GM19463 (cell line): Measurements from ENCODE around the gene CGB3.
"Not testable (repeated sequence)": the region's sequence is repeated elsewhere in the genome, so short reads cannot be mapped to it uniquely, and the experiment has no call there.

Experiments
- ATAC-seq: cut with Tn5 transposase; IDR thresholded peaks from one replicate; pipeline ENCODE4 v1.9.1; 2021; ENCODE audit warnings: mild to moderate bottlenecking, moderate library complexity; ENCODE audit not compliant: unreplicated experiment

Gene CGB3

DNA sequence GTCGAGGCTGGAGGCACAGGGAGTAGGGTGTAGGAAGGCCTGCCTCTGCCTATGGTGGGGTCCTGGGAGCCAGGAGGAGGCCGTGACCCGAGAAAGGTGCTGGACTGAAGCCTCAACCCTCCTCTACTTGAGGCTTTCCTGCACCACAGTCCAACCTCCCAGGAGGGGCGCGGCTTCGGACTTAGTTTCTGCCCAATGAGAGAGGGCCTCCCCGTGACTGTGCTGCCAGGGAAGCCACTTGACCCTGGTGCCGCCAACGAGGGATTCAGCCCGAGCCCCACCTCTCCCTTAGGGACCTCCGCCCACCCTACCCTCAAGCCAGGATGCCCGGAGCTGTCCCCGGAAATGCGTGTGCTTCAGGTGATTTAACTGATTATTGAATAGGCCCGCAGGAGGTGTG lies at the start of gene CGB3:
Gene CGB3, minus strand, starts transcription at position 101 of the 400 bp plus-strand sequence. CDS start 362 bp downstream, outside the sequence.
- not testable (repeated sequence) for ATAC-seq

DNA sequence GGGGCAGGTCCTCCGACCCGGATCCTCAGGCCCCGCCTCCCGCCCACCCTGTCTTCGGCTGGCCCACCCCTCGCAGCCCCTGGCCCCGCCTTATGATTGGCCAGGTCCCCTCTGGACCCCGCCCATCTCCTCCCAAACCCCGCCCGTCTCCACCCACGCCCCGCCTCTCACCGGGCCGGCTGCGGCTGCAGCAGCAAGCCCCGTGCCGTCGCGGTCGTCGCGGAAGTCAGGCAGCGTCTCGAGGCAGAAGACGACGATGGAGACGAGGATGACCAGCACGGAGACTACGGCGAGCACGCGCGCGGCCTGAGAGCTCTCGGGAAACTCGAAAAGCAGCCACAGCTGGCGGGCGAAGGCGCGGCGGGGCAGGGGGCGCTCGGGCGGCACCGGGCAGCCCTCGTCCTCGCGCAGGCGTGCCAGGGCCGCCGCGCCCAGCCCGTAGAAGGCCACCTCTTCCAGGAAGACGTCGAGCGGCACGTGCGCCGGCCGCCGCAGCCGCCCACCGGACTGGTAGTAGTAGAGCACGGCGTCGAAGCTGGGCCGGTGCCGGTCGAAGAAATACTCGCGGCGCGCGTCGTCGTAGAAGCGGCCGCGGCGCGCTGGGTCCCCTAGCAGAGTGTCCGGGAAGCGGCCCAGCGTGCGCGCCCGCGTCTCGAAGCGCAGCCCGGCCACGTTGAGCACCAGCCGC lies 47.9 kb upstream of the CGB3 start:
- ATAC-seq: no peak

DNA sequence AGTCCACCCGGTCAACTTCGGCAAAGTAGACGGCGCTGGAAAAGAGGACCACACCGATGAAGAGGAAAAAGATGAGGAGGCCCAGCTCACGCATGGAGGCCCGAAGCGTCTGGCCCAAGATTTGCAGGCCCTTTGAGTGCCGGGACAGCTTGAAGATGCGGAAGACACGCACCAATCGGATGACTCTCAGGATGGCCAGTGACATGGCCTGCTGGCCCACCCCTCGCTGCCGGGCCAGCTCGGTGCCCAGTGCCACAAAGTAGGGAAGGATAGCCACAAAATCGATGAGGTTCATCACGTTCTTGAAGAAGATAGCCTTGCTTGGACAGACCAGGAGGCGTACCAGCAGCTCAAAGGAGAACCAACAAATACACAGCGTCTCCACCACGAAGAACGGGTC lies 46.3 kb upstream of the CGB3 start:
- ATAC-seq: no peak

DNA sequence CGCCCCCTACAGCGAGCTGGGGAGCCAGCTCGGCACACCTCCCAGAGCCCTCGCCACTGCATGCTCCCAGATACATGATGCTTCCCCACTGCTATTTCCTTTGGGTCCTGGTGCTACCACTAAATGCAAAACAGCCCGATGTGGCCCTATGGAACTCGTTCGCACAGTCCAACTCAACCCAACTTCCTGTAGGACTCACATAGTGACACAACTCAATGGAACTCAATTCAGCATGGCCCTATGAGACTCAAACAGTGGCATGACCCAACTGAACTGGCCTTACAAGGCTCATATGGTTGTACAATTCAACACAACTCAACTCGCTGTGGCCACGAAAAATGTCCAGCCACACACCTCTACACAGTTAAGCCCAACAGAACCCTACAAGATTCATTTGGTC lies 44.9 kb upstream of the CGB3 start:
- no peak for ATAC-seq

DNA sequence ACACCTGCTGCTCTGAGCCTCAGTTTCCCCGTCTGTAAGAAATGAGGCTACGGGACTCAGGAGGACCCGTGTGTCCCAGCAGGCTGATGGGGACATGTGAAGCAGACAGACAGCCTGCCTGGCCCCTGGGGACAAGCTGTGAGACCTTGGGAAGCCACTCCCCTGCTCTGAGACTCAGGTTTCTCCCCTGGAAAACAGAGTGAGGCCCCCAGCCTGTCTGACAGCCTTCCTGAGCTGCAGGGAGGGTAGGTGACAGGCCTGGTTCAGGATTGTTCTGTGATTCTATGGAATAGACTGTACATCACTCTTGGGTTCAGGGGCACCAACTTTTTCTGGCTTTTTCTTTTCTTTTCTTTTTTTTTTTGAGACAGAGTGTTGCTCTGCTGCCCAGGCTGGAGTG lies 43.4 kb upstream of the CGB3 start:
- no peak for ATAC-seq

DNA sequence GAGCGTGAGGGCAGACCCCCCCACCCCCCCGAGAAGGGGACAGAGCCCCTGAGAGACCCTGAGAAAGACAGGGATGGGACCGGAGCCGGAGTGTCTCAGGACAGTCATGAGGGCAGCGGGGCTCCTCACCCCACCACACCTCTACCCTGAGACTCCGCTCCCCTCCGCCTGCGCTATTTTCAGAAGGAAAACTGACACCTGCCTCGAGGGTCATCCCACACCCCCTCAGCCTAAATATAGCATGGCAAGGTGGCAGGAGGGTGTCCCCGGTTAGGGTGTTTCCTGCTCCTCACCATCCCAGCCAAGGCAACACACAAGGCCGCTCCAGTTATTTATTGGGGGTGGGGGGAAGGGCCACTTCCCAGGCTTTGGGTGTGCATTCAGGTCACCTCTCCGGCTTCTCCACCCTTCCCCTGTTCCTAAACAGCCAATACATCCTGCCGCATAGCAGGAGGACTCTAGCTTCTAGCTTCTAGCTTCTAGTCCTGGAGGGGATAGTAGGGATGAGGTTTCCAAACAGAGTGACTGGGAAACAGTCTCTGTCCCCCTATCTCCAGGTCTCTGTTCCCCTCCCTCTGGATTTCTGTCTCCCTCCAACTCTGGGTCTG lies 41.9 kb upstream of the CGB3 start:
- no peak for ATAC-seq

DNA sequence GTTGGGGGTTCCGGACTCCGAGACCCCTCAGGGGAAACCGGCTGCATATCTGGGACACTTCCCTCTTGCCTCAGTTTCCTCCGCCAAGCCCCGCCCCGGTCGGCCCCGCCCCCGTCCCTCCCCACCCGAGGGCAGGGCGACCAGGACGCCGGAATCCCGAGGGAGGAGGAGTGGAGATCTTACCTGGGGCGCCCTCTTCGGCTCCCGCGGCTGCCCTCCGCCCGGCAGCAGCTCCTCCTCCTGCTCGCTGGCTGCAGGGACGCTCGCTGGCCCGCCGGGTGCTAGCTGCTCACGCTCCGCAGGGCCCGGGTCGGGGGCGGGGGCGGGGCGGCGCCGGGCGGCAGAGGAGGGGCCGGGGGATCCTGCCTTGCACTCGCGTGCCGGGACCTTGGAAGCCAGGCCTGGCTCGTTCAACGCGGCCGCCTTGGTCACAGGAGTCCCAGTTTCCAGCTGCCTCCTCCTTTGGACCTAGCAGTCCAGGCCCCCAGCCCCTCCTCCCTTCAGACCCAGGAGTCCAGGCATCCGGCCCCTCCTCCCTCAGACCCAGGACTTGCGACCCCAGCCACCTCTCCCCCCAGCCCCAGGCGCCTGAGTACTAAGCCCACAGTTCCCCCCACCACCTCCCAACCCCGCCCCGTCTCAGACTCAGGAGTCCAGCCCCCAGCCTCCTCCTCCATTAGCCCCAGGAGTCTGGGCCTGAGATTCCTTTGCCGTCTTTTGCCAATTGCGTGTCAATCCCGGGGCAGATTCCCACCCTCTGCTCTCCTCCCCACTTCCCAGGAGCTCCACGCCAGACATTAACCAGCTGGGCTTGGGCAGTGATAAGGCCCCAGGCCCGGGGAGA lies 40.9 kb upstream of the CGB3 start, which contains the start of gene NTF4:
Gene NTF4, minus strand, starts transcription at position 51 of the 844 bp plus-strand sequence. CDS start 2,821 bp downstream, outside the sequence.
- no peak for ATAC-seq

DNA sequence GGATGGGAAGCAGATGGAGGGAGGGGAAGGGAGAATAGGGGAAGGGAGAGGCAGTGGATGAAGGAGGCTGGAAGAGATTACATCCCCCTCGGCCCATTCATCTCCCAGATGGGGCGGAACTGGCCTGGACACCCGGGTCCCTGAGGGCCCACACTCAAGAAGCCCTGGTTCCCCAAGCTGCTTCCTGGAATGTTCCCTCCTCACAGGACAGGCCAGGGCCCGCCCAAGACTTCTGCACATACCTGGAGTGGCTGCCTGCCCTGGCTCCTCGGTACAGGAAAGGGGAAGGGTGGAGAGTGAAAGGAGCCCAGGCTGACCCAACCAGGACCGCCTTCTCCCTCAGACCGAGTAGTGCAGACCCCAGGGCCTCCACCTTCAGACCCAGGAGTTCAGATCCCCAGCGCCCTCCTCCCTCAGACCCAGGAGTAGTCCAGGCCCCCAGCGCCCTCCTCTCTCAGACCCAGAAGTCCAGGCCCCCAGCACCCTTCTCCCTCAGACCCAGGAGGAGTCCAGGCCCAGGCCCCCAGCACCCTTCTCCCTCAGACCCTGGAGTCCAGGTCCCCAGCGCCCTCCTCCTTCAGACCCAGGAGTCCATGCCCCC lies 40.0 kb upstream of the CGB3 start:
- ATAC-seq: no peak

DNA sequence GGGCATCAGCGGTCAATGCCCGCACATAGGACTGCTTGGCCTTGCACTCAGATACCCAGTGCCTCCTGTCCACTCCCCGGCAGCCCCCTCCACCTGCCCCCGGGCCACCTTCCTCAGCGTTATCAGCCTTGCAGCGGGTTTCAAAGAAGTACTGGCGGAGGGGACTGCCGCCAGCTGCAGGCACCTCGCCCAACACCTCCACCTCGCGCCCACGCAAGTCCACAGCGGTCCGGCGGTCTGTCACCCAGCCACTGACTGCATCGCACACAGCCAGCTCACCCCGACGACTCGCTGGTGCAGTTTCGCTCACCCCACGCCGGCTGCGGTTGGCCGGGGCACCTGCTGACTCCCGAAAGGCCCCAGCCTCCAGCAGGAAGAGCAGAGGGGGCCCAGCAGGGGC lies 37.3 kb upstream of the CGB3 start:
- ATAC-seq: no peak

DNA sequence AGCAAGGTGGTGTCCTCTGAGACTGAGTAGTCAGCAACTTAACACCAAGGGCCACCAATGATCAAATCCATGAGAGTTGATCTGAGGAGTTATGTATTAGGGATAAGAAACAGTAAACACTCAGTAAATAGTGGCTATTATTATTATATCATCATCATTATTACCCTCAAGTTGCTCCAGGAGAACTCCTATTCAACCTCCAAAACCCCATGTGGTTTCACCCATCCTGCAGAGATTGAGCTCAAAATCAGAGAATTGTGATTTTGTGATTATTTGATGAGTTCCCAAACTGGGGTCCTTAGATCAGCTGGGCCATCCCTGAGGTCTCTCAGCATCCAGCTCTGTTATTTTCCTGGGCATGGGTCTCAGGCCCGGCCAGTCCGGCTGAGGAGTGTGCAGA lies 36.9 kb upstream of the CGB3 start:
- no peak for ATAC-seq

DNA sequence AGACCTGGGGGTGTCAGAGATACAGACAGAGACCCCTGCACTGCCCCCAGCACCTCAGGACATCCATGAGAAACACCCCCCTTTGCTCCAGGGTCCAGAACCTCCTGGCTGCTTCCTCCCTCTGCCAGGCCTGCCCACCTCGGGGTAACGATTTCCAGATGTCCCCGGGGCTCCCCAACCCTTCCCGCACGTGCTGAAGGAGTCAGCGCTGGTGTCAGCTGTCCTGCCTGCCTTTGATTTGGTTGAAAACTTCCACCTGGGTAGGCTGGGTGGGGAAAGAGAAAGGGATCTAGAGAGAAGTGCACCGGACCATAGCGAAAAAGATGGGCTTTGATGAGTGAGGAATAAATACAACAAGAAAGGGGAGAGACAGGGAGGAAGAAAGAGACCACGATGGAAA lies 34.9 kb upstream of the CGB3 start:
- ATAC-seq: no peak

DNA sequence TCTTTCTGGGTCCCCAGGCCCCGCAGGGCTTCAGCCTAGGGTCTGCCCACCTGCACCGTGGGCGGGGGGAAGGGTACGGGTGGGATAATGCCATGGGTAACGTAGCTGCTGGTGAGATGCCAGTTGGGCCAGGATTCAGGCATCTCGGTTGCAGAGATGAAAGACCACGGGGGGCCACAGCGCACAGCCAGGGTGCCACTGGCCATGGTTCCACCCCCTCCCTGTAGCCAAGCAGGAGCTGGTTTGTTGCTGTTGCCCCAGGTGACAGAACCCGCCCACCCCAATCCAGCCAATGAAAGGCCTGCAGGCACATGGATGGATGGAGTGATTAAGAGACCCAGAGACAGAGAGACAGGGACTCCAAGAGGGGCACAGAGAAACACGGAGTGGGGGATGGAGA lies 34.4 kb upstream of the CGB3 start:
- no peak for ATAC-seq

DNA sequence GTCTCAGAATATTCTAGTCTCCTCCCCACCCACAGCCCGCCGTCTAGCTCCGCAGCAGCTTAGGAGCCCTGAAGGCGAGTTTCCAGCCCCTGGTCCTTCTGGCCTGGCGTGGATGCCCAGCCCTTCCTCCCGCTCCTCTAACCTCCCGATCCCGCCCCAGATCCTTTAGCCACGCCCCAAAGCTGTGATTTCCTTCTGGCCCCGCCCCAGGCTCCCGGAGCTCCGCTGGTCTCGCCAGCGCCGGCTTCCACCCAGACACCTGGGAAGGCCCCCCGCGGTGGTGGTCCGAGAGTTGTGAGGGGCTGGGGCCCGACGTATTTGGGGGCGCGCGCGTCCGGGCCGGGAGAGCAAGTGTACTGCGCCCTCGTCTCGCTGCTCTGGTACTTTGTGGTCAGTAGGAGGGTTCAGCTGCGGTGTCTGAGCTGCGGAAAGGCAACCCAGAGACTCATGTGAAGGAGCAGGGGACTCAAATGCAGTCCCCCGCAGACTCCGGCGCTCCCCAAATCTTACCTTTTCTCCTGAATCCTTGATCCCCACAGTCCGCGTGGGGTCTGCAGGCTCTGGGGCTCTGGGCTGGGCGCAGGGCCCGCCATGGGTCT lies 33.6 kb upstream of the CGB3 start, which contains the start of gene CGB7:
Gene CGB7, minus strand, starts transcription at position 114 of the 599 bp plus-strand sequence. CDS start 2,374 bp downstream, outside the sequence.
- ATAC-seq: no peak

DNA sequence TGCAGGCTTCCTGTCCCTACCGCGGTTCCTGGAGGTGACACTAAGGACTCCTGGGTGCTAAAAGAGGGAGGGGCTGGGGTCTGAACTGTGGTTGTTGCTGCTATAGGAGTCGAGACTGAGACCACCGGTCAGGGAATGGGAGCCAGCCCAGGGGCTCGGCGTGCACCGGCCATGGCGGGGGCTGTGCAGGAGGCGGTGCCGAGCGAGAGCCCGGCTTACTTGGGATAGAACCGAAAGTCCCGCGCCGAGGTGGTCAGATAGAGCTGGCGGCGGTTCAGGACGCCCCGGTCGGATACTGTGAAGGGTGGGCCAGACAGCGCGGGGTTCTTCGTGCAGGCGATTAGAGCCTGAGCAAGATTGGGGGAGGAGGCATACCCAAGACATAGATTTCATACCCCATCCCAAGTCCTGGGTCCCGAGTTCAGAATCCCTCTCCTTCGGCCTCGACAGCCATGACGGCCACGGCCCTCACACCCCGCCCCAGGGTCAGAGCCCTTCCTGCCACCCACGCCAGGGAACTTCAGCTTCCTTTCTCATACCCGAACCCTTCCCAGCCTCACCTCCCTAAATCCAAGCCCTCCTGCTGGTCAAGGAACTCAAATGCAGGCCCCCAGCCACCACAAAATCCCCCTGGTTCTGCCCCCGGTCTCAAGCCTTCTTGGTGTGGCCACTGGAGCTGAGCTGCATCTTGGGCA lies 32.9 kb upstream of the CGB3 start:
- not testable (repeated sequence) for ATAC-seq

DNA sequence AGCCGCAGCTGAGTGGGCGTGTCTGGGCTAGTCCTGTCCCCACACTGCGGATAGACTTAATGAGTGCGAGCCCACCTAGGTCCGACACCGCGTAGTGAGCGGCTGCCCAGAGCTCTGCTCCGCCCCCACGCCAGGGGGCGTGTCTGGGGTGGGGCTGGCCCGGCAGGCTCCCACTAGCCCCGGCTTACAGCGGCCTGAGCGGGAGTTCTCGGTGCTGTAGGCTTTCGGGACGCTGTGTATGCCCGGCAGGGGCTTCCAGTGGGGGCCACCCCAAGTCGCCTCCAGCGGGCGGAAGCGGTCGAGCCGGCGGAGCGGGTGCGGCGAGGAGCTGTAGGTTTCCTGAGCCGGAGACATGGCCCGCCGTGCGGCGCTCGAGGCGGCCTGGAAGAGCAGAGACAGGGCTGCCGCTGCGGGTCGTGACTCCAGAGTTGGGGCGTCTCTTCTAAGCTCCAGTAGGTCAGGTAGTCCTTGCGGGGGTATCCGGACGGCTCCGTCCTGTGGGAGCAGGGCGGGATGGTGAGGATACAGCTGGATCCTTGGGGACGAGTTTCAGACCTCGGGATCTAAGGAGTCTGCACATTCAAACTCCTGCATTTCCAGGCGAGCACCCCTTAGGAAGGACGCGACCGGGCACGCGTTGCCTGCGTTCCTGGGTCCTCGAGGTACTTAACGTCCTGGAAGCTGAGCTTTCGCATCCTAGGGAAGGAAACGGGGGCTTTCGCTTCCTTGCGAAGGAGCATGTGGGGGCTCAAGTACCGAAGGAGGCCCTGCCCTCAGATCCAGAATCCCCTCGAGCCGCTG lies 32.2 kb upstream of the CGB3 start:
- ATAC-seq: peak; percentile 53

DNA sequence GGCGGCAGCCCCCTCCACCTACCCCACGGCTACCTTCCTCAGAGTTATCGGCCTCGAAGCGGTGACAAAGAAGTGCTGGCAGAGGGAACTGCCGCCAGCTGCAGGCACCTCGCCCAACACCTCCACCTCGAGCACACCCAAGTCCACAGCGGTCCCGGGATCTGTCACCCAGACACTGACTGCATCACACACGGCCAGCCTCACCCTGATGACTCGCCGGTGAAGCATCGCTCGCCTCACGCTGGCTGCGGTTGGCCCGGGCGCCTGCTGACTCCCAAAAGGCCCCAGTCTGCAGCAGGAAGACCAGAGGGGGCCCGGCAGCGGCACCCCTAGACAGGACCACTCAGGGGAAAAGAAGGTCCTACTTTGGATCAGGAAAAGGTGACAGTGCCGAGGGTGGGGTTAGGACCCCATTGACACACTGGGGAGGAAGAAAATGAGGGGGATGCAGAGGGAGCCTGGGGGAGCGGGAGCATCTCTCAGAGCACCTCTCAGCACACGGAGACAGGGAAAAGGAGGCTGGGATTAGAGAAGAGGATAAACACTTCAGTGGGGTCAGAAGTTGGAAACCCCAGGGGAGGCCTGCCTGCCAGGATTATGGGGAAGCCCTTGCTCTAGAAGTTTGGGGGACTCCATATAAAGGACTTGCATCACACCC lies 26.4 kb upstream of the CGB3 start:
- ATAC-seq: not testable (repeated sequence)

DNA sequence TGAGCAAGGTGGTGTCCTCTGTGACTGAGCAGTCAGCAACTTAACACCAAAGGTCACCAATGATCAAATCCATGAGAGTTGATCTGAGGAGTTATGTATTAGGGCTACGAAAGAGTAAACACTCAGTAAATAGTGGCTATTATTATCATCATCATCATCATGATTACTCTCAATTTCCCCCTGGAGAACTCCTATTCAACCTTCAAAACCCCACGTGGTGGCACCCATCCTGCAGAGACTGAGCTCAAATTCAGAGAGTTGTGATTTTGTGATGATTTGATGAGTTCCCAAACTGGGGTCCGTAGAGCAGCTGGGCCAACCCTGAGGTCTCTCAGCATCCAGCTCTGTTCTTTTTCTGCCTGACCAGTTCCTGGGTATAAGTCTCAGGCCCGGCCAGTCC lies 25.7 kb upstream of the CGB3 start:
- not testable (repeated sequence) for ATAC-seq

DNA sequence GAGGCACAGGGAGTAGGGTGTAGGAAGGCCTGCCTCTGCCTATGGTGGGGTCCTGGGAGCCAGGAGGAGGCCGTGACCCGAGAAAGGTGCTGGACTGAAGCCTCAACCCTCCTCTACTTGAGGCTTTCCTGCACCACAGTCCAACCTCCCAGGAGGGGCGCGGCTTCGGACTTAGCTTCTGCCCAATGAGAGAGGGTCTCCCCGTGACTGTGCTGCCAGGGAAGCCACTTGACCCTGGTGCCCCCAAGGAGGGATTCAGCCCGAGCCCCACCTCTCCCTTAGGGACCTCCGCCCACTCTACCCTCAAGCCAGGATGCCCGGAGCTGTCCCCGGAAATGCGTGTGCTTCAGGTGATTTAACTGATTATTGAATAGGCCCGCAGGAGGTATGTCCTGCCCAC lies 24.9 kb upstream of the CGB3 start, which contains the start of gene CGB8:
Gene CGB8, minus strand, starts transcription at position 101 of the 400 bp plus-strand sequence. CDS start 372 bp downstream, outside the sequence.
- ATAC-seq: not testable (repeated sequence)

DNA sequence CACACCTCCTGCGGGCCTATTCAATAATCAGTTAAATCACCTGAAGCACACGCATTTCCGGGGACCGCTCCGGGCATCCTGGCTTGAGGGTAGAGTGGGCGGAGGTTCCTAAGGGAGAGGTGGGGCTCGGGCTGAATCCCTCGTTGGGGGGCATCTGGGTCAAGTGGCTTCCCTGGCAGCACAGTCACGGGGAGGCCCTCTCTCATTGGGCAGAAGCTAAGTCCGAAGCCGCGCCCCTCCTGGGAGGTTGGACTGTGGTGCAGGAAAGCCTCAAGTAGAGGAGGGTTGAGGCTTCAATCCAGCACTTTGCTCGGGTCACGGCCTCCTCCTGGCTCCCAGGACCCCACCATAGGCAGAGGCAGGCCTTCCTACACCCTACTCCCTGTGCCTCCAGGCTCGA lies 19.4 kb upstream of the CGB3 start, which contains the start of gene CGB5:
Gene CGB5, plus strand, starts transcription at position 301 of the 400 bp plus-strand sequence. CDS start 362 bp downstream, outside the sequence.
- not testable (repeated sequence) for ATAC-seq
